ENCODE results near the gene SNAP29. TPM values are rescaled to one million over a fixed set of nuclear protein-coding genes. Genes with fewer than 3 reads are reported as not detected.
A peak's percentile ranks its signal among the peaks of the same experiment; 100 is the strongest.
"Not testable (repeated sequence)": the region's sequence is repeated elsewhere in the genome, so short reads cannot be mapped to it uniquely, and the experiment has no call there.

Gene SNAP29
- total RNA-seq, 3 donors from 2014 or later = 19.0 to 22.6 (median 22.2) TPM

GRCh38 chr22:20908717-20909116 is 49.9 kb downstream of the SNAP29 start:
- not testable (repeated sequence) for H3K4me1 Mint-ChIP-seq (ENCODE audit: low read depth); H3K27me3 Mint-ChIP-seq (ENCODE audit: low read depth); DNase-seq; H3K4me3 Mint-ChIP-seq; H3K36me3 Mint-ChIP-seq (ENCODE audit: insufficient read depth); H3K9me3 Mint-ChIP-seq; ATAC-seq

GRCh38 chr22:20909543-20910303 is 50.9 kb downstream of the SNAP29 start:
- no peak for ATAC-seq
- no peak for DNase-seq
- no peak overlapping the region for H3K4me3 Mint-ChIP-seq
- H3K4me1 Mint-ChIP-seq (ENCODE audit: low read depth) = peaks cover 4% of the 10 kb centered on the region
- H3K27me3 Mint-ChIP-seq (ENCODE audit: low read depth) = no peaks in the 10 kb centered on the region
- H3K9me3 Mint-ChIP-seq = no peaks in the 10 kb centered on the region
- no peaks in the 10 kb centered on the region for H3K36me3 Mint-ChIP-seq (ENCODE audit: insufficient read depth)

GRCh38 chr22:20912494-20912893 is 53.7 kb downstream of the SNAP29 start:
- Mint-ChIP-seq H3K4me1 (ENCODE audit: low read depth) (peaks cover 12% of the 10 kb centered on the region), H3K4me3 (no peak overlapping the region), H3K36me3 (ENCODE audit: insufficient read depth) (no peaks in the 10 kb centered on the region), H3K27me3 (ENCODE audit: low read depth) (no peaks in the 10 kb centered on the region), H3K9me3 (no peaks in the 10 kb centered on the region)
- no peak for DNase-seq
- no peak for ATAC-seq

- H3K27me3 Mint-ChIP-seq (ENCODE audit: low read depth) = no peaks in the 10 kb centered on the region
- peak; percentile 98 to 99 for ATAC-seq
Observed at GRCh38 chr22:20916916-20917810, 58.4 kb downstream of the SNAP29 start, which contains the start of gene CRKL. Gene CRKL (plus strand): TSS chr22:20917407. CDS start chr22:20917935, 528 bp downstream.

GRCh38 chr22:20918663-20919218 is 59.9 kb downstream of the SNAP29 start:
- H3K4me1 Mint-ChIP-seq (ENCODE audit: low read depth) = peaks cover 40% of the 10 kb centered on the region
- H3K4me3 Mint-ChIP-seq = peak overlapping the region; percentile 98
- H3K27me3 Mint-ChIP-seq (ENCODE audit: low read depth) = no peaks in the 10 kb centered on the region
- ATAC-seq = no peak
- no peaks in the 10 kb centered on the region for H3K9me3 Mint-ChIP-seq
- no peak for DNase-seq
- H3K36me3 Mint-ChIP-seq (ENCODE audit: insufficient read depth) = peaks cover 16% of the 10 kb centered on the region

More at GRCh38 chr22:20916916-20917810, 58.4 kb downstream of the SNAP29 start, which contains the start of gene CRKL:
- H3K4me1 Mint-ChIP-seq (ENCODE audit: low read depth) = peaks cover 34% of the 10 kb centered on the region
- H3K4me3 Mint-ChIP-seq = peak within 1 kb of the TSS; percentile 98
- H3K9me3 Mint-ChIP-seq = no peaks in the 10 kb centered on the region
- peaks cover 13% of the 10 kb centered on the region for H3K36me3 Mint-ChIP-seq (ENCODE audit: insufficient read depth)
- DNase-seq = peak; percentile 95

- peaks cover 45% of the 10 kb centered on the region for H3K4me1 Mint-ChIP-seq (ENCODE audit: low read depth)
- peaks cover 16% of the 10 kb centered on the region for H3K36me3 Mint-ChIP-seq (ENCODE audit: insufficient read depth)
- H3K4me3 Mint-ChIP-seq = peak overlapping the region; percentile 98
- no peak for ATAC-seq
- H3K9me3 Mint-ChIP-seq = no peaks in the 10 kb centered on the region
- no peak for DNase-seq
- no peaks in the 10 kb centered on the region for H3K27me3 Mint-ChIP-seq (ENCODE audit: low read depth)
Observed at GRCh38 chr22:20919718-20920117, 60.9 kb downstream of the SNAP29 start.

GRCh38 chr22:20920881-20921203 is 62.0 kb downstream of the SNAP29 start:
- no peaks in the 10 kb centered on the region for H3K27me3 Mint-ChIP-seq (ENCODE audit: low read depth)
- H3K36me3 Mint-ChIP-seq (ENCODE audit: insufficient read depth) = peaks cover 16% of the 10 kb centered on the region
- H3K4me1 Mint-ChIP-seq (ENCODE audit: low read depth) = peaks cover 54% of the 10 kb centered on the region
- DNase-seq (no peak), ATAC-seq (no peak)
- H3K4me3 Mint-ChIP-seq = peak overlapping the region; percentile 98
- no peaks in the 10 kb centered on the region for H3K9me3 Mint-ChIP-seq

- DNase-seq (no peak), ATAC-seq (no peak)
- peaks cover 56% of the 10 kb centered on the region for H3K4me1 Mint-ChIP-seq (ENCODE audit: low read depth)
- peaks cover 20% of the 10 kb centered on the region for H3K36me3 Mint-ChIP-seq (ENCODE audit: insufficient read depth)
- no peaks in the 10 kb centered on the region for H3K9me3 Mint-ChIP-seq
- H3K4me3 Mint-ChIP-seq = peak overlapping the region; percentile 56
- H3K27me3 Mint-ChIP-seq (ENCODE audit: low read depth) = no peaks in the 10 kb centered on the region
Observed at GRCh38 chr22:20922141-20922751, 63.4 kb downstream of the SNAP29 start.

GRCh38 chr22:20926243-20926642 is 67.4 kb downstream of the SNAP29 start:
- ATAC-seq (no peak), DNase-seq (no peak)
- Mint-ChIP-seq H3K9me3 (no peaks in the 10 kb centered on the region), H3K27me3 (ENCODE audit: low read depth) (no peaks in the 10 kb centered on the region), H3K4me3 (no peak overlapping the region), H3K4me1 (ENCODE audit: low read depth) (peaks cover 58% of the 10 kb centered on the region), H3K36me3 (ENCODE audit: insufficient read depth) (peaks cover 11% of the 10 kb centered on the region)

GRCh38 chr22:20927940-20928572 is 69.2 kb downstream of the SNAP29 start:
- Mint-ChIP-seq H3K27me3 (ENCODE audit: low read depth) (no peaks in the 10 kb centered on the region), H3K36me3 (ENCODE audit: insufficient read depth) (peaks cover 8% of the 10 kb centered on the region), H3K9me3 (no peaks in the 10 kb centered on the region), H3K4me3 (no peak overlapping the region), H3K4me1 (ENCODE audit: low read depth) (peaks cover 57% of the 10 kb centered on the region)
- ATAC-seq (no peak), DNase-seq (no peak)

GRCh38 chr22:20928573-20928967 is 69.8 kb downstream of the SNAP29 start:
- Mint-ChIP-seq H3K27me3 (ENCODE audit: low read depth) (no peaks in the 10 kb centered on the region), H3K4me1 (ENCODE audit: low read depth) (peaks cover 57% of the 10 kb centered on the region), H3K4me3 (no peak overlapping the region), H3K36me3 (ENCODE audit: insufficient read depth) (peaks cover 8% of the 10 kb centered on the region), H3K9me3 (no peaks in the 10 kb centered on the region)
- ATAC-seq (no peak), DNase-seq (no peak)

- H3K36me3 Mint-ChIP-seq (ENCODE audit: insufficient read depth) = peaks cover 12% of the 10 kb centered on the region
- H3K9me3 Mint-ChIP-seq = no peaks in the 10 kb centered on the region
- H3K4me1 Mint-ChIP-seq (ENCODE audit: low read depth) = peaks cover 58% of the 10 kb centered on the region
- DNase-seq (no peak), ATAC-seq (no peak)
- H3K4me3 Mint-ChIP-seq = no peak overlapping the region
- no peaks in the 10 kb centered on the region for H3K27me3 Mint-ChIP-seq (ENCODE audit: low read depth)
Observed at GRCh38 chr22:20930004-20930403, 71.2 kb downstream of the SNAP29 start.

GRCh38 chr22:20930435-20930834 is 71.6 kb downstream of the SNAP29 start:
- not testable (repeated sequence) for H3K4me3 Mint-ChIP-seq; H3K27me3 Mint-ChIP-seq (ENCODE audit: low read depth); ATAC-seq; H3K9me3 Mint-ChIP-seq; DNase-seq
- H3K4me1 Mint-ChIP-seq (ENCODE audit: low read depth) = peaks cover 58% of the 10 kb centered on the region
- peaks cover 13% of the 10 kb centered on the region for H3K36me3 Mint-ChIP-seq (ENCODE audit: insufficient read depth)
